Gastrocnemius medialis (tissue), 4 donors: ENCODE results near the gene PLCXD1.

Experiments
- POLR2A ChIP-seq, 2 donors: fragments of 450-650 bp; IDR thresholded peaks; one replicate each; pipeline ENCODE4 v1.6.1; 2017; ENCODE audit warnings: antibody characterized with exemption in 2 of 2, mild to moderate bottlenecking in 2 of 2, moderate library complexity in 2 of 2
- TF ChIP-seq, protein P1 (sequence below), 5 experiments: fragments of 450-650 bp in 3 of 5; fragments of 200-600 bp in 2 of 5; sonication (generic) in 2 of 5; IDR thresholded peaks in 4 of 5; conservative IDR thresholded peaks in 1 of 5; 1 replicate in 4 of 5; 2 replicates in 1 of 5; pipeline ENCODE4 v1.5.1; 2016 to 2019; ENCODE audit warnings: antibody characterized with exemption in 5 of 5, mild to moderate bottlenecking in 3 of 5, moderate library complexity in 3 of 5

- TF ChIP-seq, protein P1, sequence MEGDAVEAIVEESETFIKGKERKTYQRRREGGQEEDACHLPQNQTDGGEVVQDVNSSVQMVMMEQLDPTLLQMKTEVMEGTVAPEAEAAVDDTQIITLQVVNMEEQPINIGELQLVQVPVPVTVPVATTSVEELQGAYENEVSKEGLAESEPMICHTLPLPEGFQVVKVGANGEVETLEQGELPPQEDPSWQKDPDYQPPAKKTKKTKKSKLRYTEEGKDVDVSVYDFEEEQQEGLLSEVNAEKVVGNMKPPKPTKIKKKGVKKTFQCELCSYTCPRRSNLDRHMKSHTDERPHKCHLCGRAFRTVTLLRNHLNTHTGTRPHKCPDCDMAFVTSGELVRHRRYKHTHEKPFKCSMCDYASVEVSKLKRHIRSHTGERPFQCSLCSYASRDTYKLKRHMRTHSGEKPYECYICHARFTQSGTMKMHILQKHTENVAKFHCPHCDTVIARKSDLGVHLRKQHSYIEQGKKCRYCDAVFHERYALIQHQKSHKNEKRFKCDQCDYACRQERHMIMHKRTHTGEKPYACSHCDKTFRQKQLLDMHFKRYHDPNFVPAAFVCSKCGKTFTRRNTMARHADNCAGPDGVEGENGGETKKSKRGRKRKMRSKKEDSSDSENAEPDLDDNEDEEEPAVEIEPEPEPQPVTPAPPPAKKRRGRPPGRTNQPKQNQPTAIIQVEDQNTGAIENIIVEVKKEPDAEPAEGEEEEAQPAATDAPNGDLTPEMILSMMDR (IDR thresholded peaks at IDR 0.05 in 4 of 5, conservative IDR thresholded peaks at IDR 0.05 in 1 of 5), result no peak
- TF ChIP-seq POLR2A (IDR thresholded peaks at IDR 0.05), result no peak
Measured at GRCh38 chrX:298993-299392, 17.8 kb downstream of the PLCXD1 start.
